H9 (cell line): ENCODE data around the gene UST. TPM values are rescaled to one million over a fixed set of nuclear protein-coding genes. Genes with fewer than 3 reads are reported as not detected.

ENCODE experiments used
- DNase-seq: peaks from one replicate; pipeline ENCODE4 v3.0.0-alpha.2; 2017
- H2AFZ ChIP-seq: one replicate; pipeline ENCODE4 v1.6.1; 2013; ENCODE audit warnings: mild to moderate bottlenecking, low read length, control low read depth, moderate library complexity
- H2AK5ac ChIP-seq: 2 replicates; pipeline ENCODE4 v1.6.1; 2013; ENCODE audit warnings: low read length, control low read depth, mixed read lengths; ENCODE audit not compliant: insufficient read length
- H2BK120ac ChIP-seq: one replicate; pipeline ENCODE4 v1.6.1; 2013; ENCODE audit warnings: low read depth, mild to moderate bottlenecking, low read length, control low read depth, inconsistent platforms; ENCODE audit not compliant: poor library complexity, severe bottlenecking
- H2BK12ac ChIP-seq: 2 replicates; pipeline ENCODE4 v1.6.1; 2013; ENCODE audit warnings: low read length, control low read depth, mixed read lengths, low read depth; ENCODE audit not compliant: insufficient read length
- H2BK15ac ChIP-seq: 2 replicates; pipeline ENCODE4 v1.6.1; 2013; ENCODE audit warnings: low read depth, low read length, control low read depth
- H2BK20ac ChIP-seq: one replicate; pipeline ENCODE4 v1.6.1; 2013; ENCODE audit warnings: low read depth, mild to moderate bottlenecking, low read length, control low read depth, inconsistent platforms; ENCODE audit not compliant: poor library complexity, severe bottlenecking
- H2BK5ac ChIP-seq: 2 replicates; pipeline ENCODE4 v1.6.1; 2013; ENCODE audit warnings: low read length, control low read depth, mixed read lengths; ENCODE audit not compliant: insufficient read length
- H3K14ac ChIP-seq: 2 replicates; pipeline ENCODE4 v1.6.1; 2013; ENCODE audit warnings: low read length, control low read depth; ENCODE audit not compliant: insufficient read depth
- H3K18ac ChIP-seq: 2 replicates; pipeline ENCODE4 v1.6.1; 2013; ENCODE audit warnings: low read depth, mild to moderate bottlenecking, mixed read lengths, low read length, control low read depth; ENCODE audit not compliant: insufficient read length
- H3K23ac ChIP-seq: 2 replicates; pipeline ENCODE4 v1.6.1; 2013; ENCODE audit warnings: low read length, control low read depth, mixed read lengths, low read depth; ENCODE audit not compliant: insufficient read length
- H3K23me2 ChIP-seq: 2 replicates; pipeline ENCODE4 v1.6.1; 2013; ENCODE audit warnings: low read depth, mild to moderate bottlenecking, mixed read lengths, low read length, control low read depth; ENCODE audit not compliant: insufficient read length, poor library complexity, severe bottlenecking
- H3K27ac ChIP-seq: 2 replicates; pipeline ENCODE4 v1.5.1; 2013; ENCODE audit warnings: low read length, control low read depth, mixed read lengths, low read depth; ENCODE audit not compliant: insufficient read length
- H3K27me3 ChIP-seq: 2 replicates; pipeline ENCODE4 v1.6.1; 2013; ENCODE audit warnings: low read length, control low read depth, inconsistent platforms; ENCODE audit not compliant: insufficient read depth
- H3K4ac ChIP-seq: 2 replicates; pipeline ENCODE4 v1.6.1; 2013; ENCODE audit warnings: low read depth, mild to moderate bottlenecking, control low read depth, inconsistent platforms, low read length, moderate library complexity
- H3K4me1 ChIP-seq: 2 replicates; pipeline ENCODE4 v1.6.1; 2013; ENCODE audit warnings: low read length, control low read depth, inconsistent platforms; ENCODE audit not compliant: insufficient read depth
- H3K4me2 ChIP-seq: 2 replicates; pipeline ENCODE4 v1.6.1; 2013; ENCODE audit warnings: low read length, control low read depth, mixed read lengths; ENCODE audit not compliant: insufficient read length, insufficient read depth
- H3K56ac ChIP-seq: 2 replicates; pipeline ENCODE4 v1.6.1; 2013; ENCODE audit warnings: low read depth, mild to moderate bottlenecking, mixed read lengths, low read length, control low read depth; ENCODE audit not compliant: insufficient read length
- H3K79me1 ChIP-seq: 2 replicates; pipeline ENCODE4 v1.6.1; 2013; ENCODE audit warnings: low read depth, mild to moderate bottlenecking, moderate library complexity, low read length, control low read depth, inconsistent platforms; ENCODE audit not compliant: insufficient read depth, poor library complexity, severe bottlenecking
- H3K79me2 ChIP-seq: 2 replicates; pipeline ENCODE4 v1.6.1; 2013; ENCODE audit warnings: low read length, control low read depth, inconsistent platforms; ENCODE audit not compliant: insufficient read depth
- H3K9ac ChIP-seq: 2 replicates; pipeline ENCODE4 v1.6.1; 2013; ENCODE audit warnings: low read length, control low read depth, mixed read lengths; ENCODE audit not compliant: insufficient read length; ENCODE audit errors: extremely low read depth
- H3K9me3 ChIP-seq: one replicate; pipeline ENCODE4 v1.6.1; 2013; ENCODE audit warnings: low read depth, low read length, inconsistent platforms; ENCODE audit not compliant: control insufficient read depth
- H3T11ph ChIP-seq: one replicate; pipeline ENCODE4 v1.6.1; 2013; ENCODE audit warnings: mild to moderate bottlenecking, low read length, control low read depth, inconsistent platforms
- H4K20me1 ChIP-seq: one replicate; pipeline ENCODE4 v1.6.1; 2013; ENCODE audit not compliant: control insufficient read depth, insufficient read length, insufficient read depth
- H4K5ac ChIP-seq: 2 replicates; pipeline ENCODE4 v1.6.1; 2013; ENCODE audit warnings: low read depth, mild to moderate bottlenecking, mixed read lengths, low read length, control low read depth; ENCODE audit not compliant: insufficient read length
- H4K8ac ChIP-seq: replicated peaks from 2 replicates; pipeline ENCODE4 v1.6.1; 2013; ENCODE audit warnings: low read length, control low read depth, mixed read lengths, low read depth; ENCODE audit not compliant: insufficient read length
- H4K91ac ChIP-seq: 2 replicates; pipeline ENCODE4 v1.6.1; 2013; ENCODE audit warnings: low read depth, mild to moderate bottlenecking, moderate library complexity, mixed read lengths, low read length, control low read depth; ENCODE audit not compliant: insufficient read length
- H3K27ac Mint-ChIP-seq, 3 experiments: 2 replicates in 2 of 3; 3 replicates in 1 of 3; pipeline ENCODE4 v1.8.0; 2020 to 2021; ENCODE audit warnings: mixed read lengths in 3 of 3, mild to moderate bottlenecking in 1 of 3, moderate library complexity in 1 of 3
- H3K27me3 Mint-ChIP-seq: 2 replicates; pipeline ENCODE4 v1.8.0; 2021; ENCODE audit warnings: low read depth, mild to moderate bottlenecking, moderate library complexity, mixed read lengths
- H3K36me3 Mint-ChIP-seq, 3 experiments: 2 replicates in 2 of 3; 3 replicates in 1 of 3; pipeline ENCODE4 v1.8.0; 2020 to 2021; ENCODE audit warnings: low read depth in 3 of 3, mixed read lengths in 3 of 3; ENCODE audit not compliant: insufficient read depth in 1 of 3
- H3K4me1 Mint-ChIP-seq, 2 experiments: 2 replicates each; pipeline ENCODE4 v1.8.0; 2020; ENCODE audit warnings: mixed read lengths in 2 of 2
- H3K4me3 Mint-ChIP-seq, 2 experiments: 2 replicates in 1 of 2; 3 replicates in 1 of 2; pipeline ENCODE4 v1.8.0; 2020 to 2021; ENCODE audit warnings: mild to moderate bottlenecking in 2 of 2, mixed read lengths in 2 of 2, moderate library complexity in 1 of 2
- H3K9me3 Mint-ChIP-seq, 2 experiments: 2 replicates in 1 of 2; 3 replicates in 1 of 2; pipeline ENCODE4 v1.8.0; 2020; ENCODE audit warnings: mild to moderate bottlenecking in 2 of 2, mixed read lengths in 2 of 2, moderate library complexity in 1 of 2
- CTCF ChIP-seq: fragments of 200-600 bp; sonication (generic); conservative IDR thresholded peaks from 3 replicates; pipeline ENCODE4 v1.8.0; 2021; ENCODE audit warnings: antibody characterized with exemption, mild to moderate bottlenecking
- total RNA-seq: library from RNA; stranded (reverse); gene quantifications from 2 replicates; pipeline ENCODE4 v1.2.1, GENCODE V29; 2021

Gene UST
- total RNA-seq, 1 experiment from 2014 or later: 14.4 TPM

DNA sequence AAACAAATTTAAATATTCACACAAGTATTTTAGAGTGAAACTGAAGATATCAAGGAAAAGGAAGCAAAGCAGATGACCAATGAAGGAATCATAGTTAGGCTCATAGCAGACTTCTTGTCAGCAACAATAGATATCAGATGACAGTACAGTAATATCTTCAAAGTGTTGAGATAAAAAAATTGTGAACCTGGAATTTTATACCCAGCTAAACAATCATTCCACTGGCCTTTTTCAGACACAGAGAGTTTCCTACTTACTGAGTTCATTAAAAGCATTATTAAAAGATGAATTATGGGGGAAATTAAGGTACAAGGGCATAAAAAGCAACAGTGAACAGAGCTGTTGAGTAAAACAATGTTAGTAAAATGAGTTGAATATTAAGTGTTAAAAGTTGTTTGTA is 254.6 kb downstream of the UST start:
- Histone ChIP-seq H3K4me2 (no peak overlapping the region), H4K20me1 (no peaks in the 10 kb centered on the region), H3T11ph (no peak overlapping the region), H4K8ac (no peak overlapping the region), H3K4me1 (no peaks in the 10 kb centered on the region), H2AFZ (no peak overlapping the region), H3K4ac (no peak overlapping the region), H2BK120ac (no peak overlapping the region), H4K5ac (no peak overlapping the region), H3K27me3 (no peaks in the 10 kb centered on the region), H3K56ac (no peak overlapping the region), H3K9me3 (peaks cover 10% of the 10 kb centered on the region), H3K23ac (no peak overlapping the region), H2BK15ac (no peak overlapping the region), H3K23me2 (no peaks in the 10 kb centered on the region), H3K14ac (no peak overlapping the region), H3K79me1 (no peaks in the 10 kb centered on the region), H2BK20ac (no peak overlapping the region), H4K91ac (no peak overlapping the region), H2AK5ac (no peak overlapping the region), H3K79me2 (no peaks in the 10 kb centered on the region), H3K9ac (no peak overlapping the region), H3K27ac (no peak overlapping the region), H2BK5ac (no peak overlapping the region), H2BK12ac (no peak overlapping the region), H3K18ac (no peak overlapping the region)
- Mint-ChIP-seq H3K27ac (no peak overlapping the region), H3K4me3 (no peak overlapping the region), H3K4me1 (0 out of 4 replicates have a peak, but pooled peaks cover 0 to 2% of the 10 kb centered on the region in 2 experiments), H3K36me3 (peaks cover 42 to 59% (median 47%) of the 10 kb centered on the region in 3 experiments), H3K27me3 (no peaks in the 10 kb centered on the region; the same call in 1 of the 2 replicates), H3K9me3 (peaks cover 21 to 22% of the 10 kb centered on the region in 2 experiments)
- no peak for DNase-seq
- TF ChIP-seq CTCF: no peak
